GM18870 (cell line): ENCODE data around the gene PRR7.

Experiments used
- ATAC-seq: cut with Tn5 transposase; IDR thresholded peaks from one replicate; pipeline ENCODE4 v1.9.1; 2021; ENCODE audit warnings: moderate library complexity; ENCODE audit not compliant: unreplicated experiment

PRR7 gene

DNA sequence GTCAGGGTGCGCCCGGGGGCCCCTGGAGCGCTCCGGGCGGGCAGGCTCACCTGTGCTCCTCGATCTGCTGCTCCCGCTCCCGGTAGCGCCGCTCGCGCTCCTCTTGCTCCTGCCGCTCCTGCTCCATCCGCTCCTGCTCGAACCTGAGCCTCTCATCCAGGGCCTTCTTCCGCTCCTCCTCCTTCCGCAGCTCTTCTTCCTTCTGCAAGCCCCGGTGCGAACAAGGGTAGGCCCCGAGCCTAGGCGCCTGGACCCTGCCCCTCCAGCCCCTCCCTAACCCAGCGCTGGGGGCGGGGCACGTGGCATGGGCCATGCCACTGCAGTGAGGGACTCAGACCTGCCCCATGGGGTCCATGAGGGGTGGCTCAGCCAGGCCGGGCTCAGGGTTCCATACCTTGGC, 20.2 kb downstream of the PRR7 start:
- ATAC-seq: no peak

DNA sequence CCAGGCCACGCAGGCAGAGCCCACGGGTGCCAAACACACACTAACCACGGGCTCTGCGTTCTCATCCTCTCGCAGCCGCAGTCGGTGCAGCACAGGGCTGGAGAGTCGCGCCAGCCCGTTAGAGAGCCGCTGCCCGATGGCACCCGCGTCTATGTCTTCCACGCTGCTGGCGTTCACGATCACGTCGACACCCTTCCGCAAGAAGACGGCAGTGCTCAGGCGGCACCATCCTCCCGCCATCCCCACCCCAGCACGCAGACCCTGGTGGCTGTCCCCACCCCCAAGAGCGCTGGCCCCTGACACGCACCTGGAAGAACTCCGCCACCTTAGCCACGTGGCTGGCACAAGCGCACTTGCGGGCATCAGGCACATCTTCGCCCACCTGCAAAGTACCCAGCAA, 20.8 kb downstream of the PRR7 start:
- ATAC-seq: no peak

DNA sequence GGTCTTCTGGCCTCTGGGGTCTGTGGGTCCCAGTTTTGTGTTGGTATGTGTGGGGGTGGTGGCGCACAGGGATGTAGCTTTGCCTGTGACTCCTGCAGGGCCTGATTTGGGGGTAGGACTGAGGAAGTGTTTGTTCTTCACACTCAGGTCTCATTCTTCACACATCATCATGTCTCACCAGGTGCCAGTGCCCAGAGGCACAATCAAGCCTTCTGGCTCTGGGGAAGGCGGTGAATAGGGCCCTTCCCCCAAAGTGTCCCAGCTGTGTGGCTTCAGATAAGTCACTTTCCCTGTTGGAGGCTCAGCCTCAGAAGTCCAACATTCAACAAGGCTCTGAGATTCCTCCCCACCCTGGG, 21.7 kb downstream of the PRR7 start:
- ATAC-seq: no peak

DNA sequence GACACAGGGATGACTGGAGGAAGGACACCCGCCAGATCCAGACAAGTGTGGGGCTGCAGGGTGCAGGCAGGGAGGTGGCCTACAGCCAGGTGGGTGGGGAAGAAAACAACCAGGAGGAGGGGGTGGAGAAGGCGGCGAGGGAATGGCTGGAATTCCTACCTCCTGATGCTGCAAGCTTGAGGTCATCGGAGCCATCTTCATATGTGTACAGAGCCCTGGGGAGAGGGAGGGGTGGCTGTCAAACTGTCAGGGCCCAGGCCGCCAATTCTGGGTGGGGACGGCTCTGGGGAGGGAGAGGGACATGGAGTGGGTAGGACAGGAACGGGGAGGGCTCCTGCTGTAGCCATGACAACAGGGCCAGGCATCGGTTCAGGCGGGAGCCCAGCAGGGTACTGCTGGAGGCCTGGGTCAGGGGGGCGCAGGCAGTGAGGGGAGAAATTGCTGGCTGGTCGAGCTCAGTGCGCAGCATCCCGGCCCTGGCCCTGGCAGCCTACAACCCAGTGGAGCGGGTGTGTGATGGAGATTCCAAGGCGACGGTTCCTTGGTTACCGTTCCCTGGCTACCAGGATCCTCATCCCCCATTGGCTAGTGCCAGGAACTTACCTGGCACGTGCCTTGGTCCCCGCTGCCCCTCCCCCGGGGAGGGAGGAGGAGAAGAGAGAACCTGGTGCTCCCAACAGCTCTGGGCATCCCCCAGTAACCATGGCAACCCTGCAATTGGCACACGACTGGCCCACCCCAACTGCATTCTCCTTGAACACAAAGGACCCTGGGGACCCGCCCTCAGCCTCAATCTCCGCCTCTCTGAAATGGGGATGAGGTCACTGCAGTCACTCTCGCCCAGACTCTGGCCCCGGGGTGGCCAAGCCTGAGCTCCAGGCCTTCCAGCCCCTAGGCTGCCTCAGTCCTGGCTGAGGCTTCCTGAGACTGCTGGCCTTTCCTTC, 22.3 kb downstream of the PRR7 start:
- no peak for ATAC-seq

DNA sequence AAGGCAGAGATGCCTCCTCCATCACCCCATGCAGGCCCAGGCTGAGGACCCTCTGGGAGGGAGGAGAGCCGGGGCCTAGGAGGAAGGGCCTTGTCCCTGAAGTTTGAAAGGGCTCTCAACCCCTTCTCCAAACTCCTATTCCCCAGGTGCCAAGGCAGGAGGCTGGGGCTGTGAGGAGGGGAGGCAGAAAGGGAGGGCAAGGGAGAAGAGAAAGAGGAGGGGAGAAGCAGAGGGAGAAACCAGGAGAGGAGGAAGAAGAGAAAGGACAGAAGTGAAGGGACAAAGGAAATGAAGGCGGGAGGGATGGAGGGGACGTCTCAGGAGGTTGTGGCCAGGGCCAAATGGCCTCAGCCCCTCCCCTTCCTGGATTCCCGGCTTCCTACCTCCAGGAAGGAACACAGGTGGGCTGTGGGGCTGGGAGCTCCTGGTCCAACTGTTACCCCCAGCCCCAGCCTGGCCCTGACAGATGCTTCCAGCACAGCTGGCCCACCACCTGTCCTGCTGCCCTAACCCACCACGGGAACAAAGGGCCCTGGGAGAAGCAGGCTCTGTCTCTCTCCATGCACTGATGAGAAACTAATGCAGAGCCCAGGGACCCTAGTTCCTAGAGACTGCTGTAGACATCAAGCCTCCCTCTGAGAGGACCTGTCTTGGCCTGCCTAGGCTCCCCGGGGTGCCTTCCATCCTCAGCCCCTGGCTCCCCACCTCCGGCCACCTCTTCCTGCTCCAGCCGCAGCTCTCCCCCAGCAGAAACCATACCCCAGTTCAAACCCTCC, 23.3 kb downstream of the PRR7 start:
- ATAC-seq: no peak

DNA sequence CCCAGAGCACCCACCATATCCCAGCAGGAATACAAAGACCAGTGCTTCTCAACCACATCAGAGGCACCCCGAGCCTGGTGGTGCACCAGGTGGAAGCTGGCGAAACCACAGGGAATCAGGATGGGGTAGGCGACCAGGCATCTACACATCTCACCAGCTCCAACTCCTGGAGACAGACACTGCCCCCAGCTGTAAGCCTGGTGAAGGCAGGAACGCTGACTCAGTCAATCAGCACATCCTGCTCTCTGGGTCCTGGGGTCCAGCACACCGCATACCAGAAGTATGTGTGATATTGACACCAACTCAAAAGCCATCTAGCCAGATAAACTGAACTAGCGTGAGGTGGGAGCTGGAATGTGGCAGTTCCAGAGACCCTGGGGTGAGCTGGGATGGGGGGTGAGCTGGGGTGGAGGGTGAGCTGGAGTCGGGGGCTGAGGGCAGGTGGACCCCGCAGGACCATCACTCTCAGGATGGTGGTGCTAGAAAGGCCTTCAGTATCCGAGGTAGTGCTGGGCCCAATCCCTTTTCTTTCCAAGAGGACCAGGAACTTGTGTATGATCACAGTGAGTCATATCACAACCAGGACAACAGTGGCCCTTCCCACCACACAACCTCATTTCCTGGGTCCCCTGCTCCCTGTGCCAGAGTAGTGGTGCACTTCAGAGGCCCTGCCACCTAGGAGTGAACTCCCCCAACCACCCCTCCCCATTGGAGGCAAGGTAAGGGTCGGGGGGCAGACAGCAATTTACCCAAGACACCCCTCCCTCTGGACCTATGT, 24.3 kb downstream of the PRR7 start:
- no peak for ATAC-seq

DNA sequence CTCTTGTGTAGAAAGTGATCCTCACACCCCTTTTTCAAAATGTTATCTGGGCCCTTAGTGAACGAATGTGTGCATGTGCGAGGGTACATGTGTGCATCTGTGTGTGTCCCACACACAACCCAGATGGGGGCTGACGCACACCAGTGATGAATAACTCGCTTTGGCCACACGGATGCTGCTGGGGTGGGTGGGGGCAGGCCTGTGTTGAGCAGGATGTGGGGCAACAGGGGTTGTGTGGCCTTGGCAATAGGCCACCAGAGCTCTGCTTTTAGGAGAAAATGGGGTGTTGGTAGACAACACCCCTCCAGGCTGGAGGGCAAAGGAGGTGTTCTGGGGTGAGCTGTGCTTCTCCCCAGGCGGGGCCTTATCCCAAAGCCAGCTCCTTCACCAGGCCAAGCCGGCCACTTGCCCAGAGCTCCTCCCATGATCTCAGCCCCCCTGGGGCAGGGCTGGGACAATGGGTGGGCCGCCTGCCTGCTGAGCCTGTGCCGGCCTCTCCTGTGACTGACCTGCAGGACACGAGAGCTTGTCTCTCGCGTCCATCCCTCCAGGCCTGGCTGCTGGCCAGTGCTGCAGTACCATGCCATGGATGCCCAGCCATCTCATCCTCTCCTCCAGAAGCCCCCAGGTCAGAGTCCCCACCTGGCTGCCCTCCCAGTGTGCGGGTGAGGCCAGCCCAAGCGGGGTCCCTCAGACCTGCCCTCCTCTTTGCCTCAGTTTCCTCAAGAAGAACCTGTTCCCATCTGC, 25.2 kb downstream of the PRR7 start:
- no peak for ATAC-seq

DNA sequence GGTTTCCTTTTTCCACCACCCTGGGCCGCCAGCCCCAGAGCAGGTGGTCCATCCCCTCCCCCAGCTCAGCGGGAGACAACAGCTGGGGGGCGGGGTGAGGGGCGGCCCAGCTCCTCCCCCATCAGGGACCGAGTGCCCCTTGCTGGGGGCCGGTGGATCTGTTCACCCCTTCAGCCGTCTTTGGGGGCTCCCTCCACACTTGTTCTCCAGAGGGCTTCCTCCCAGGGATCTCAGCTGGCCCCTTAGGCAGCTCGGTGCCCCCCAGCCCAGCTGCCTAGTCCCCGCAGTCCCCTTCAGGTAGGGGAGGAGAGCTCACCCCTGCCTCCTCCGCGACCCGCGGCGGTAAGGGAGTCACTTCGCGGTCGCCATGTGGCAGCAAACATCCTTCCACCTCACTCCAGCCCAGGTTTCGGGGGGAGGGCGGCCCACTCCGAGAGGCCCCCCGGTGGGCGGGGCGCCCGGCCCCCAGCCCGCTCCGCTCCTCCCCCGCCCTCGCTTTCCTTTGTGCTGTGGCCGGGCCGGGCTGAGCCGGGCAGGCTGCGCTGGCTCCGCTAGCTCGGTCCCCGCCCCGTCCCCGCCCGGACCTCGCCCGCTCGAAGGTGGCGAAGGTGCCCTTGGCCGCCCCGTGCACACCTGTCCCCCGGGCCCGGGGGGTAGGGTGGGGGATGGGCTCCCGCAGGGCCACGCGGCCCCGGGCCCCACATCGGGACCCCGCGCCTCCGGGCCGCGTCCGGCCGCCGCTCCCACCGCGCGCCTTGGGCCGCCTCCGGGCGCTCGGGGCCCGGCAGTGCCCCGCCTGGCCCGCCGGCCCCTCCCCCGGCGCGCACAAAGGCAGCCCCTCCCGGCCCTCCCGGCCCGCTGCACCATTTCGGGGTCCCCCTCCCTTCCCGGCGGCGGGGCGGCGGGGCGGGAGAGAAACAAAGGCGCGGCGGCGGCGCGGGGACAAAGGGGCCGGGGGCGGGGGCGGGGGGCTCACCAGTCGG, 26.1 kb downstream of the PRR7 start:
- ATAC-seq: no peak

DNA sequence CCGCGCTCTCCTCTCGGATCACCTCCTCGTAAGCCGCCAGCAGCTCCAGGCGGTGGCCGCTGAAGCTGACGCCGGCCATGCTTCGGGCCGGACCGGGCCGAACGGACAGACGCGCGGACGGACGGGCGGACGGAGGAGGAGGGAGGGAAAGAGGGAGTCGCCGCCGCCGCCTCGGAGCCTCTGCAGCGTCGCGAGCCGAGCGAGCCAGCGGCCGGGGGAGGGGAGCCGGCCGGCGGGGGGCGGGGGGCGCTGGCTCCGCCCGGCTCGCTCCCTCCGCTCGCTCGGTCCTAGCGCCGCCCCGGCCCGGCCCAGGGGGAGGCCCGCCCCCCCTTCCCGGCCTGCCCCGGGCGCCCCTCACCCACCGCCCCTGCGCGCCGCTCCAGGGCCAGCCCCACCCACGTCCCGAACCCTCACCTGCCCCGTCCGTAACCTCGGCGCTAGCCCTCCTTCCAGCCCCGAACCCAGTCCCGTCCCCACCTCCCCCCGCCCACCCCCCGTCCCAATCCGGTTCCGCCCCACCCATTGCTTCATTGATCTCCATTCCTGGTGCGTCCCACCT, 26.9 kb downstream of the PRR7 start, which contains the start of gene DBN1:
Gene DBN1 (minus strand): TSS at position 192 of the 559 bp plus-strand sequence. CDS start 113 bp downstream, at position 79.
- ATAC-seq: no peak

DNA sequence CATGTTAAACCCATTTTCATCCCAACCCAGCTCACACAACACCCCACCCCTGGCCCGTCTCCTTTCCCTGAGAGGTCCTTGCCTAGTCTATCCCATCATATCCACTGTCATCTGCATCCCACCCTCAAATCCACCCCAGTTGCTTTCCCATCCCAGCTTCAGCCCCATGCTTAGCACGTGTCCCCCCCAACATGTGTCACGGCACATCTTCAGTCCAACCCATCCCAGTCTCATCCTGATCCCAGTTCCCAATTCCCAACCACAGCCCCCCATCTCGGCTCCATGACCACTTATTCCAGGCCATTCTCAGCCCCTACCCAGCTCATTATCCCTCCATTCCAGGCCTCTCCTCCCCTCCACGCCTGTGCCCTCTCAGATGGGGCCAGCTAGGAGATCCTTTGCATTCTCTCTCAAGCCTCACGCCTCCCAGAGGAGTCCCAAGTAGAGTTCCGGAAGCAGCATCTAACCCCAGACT, 27.4 kb downstream of the PRR7 start:
- no peak for ATAC-seq

DNA sequence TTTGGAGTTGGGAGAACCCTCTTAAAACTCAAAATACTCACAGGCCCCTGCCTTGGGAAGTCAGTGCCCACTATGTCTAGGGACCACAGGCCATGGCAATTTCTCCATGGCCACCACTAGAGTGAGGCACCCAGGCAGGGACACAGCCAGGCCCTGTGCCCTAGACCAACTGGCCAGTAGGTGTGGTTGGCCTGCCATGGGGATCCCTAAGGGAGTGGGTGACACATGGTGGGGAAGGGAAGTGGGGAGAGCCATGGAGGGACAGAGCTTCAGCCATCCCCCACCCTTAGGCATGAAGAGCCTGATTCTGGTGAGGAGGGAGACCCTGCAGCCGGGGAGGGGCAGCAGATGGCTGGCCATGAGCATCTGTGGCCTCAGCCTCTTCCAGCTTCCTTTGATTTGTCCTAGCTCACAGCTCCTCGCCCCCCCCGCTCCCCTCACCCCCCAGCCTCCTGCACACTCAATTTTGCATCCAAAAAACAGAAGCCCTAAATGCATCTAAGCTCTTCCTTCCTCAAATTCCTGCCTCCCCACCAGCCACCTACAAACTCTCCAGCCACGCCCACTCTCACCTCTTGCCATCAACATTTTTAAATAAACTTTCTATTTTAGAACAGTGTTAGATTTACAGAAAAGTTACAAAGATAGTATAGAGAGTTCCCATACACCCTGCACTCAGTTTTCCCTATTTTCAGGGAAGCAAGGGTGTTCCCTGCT, 28.4 kb downstream of the PRR7 start:
- no peak for ATAC-seq

DNA sequence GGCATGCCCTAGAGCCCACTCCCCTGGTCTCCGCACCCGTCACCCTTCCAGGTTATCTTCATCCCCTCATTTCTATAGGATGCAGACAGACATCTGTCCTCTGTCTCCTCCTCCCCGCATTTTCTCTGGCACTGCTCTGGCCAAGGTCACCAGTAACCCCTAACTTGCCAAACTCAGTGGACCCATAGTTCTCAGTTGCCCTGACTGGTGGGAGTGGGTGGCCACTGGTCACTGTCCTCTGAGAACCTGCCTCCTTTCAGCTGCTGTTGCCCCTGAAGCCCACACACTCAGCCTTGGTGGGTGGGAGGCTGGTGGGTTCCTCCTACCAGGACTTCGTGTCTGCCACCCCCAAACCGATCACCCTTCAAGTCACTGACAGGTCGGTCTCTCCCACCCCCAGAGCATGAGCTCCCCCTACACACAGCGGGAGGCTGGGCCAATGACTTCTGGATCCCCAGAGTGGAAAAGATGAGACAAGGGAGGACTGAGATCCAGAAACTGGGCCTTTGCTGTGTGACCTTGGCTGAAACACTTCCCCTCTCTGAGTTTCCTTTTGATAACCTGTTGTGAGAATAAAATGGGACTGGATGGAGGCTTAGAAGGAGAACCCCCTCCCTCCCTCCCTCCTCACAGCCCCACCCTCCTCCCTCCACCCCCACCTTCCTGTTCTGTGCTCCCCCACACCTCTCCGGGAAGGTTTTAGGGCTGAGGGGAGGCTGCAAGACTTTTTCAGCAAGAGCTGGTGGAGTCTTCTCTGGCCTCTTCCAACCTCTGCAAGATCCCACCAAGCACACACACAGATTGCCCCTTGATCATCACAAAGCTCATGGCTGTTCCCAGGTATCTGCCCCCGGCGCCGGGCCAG, 29.2 kb downstream of the PRR7 start:
- ATAC-seq: no peak

DNA sequence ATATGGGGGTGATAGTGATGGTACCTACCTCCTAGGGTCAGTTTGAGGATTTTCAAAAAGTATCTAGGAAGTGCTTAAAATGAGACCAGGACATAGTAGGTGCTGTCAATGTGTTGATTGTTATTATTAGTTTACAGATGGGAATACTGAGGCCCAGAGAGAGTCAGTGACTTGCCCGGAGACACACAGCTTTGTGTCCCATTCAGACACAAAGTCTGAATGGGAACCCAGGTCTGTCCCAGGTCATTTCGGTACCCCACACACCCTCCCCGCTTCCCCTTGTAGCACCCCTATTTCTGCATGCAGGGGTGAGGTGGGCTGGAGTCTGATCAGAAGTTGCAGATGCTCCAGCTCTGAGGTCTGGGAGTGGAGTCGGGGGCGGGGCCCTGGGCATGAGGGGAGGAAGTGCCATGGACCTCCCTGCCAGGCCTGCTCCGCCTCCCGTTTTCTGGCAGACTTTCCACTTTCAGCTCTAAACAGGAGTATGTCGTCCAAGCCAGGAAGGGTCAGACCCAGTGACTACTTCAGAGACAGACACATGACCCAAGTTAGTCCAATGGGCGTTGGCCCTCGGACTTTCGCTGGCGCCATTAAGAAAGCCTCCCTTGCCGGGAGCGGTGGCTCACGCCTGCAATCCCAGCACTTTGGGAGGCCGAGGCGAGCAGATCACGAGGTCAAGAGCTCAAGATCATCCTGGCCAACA, 30.1 kb downstream of the PRR7 start:
- ATAC-seq: no peak

DNA sequence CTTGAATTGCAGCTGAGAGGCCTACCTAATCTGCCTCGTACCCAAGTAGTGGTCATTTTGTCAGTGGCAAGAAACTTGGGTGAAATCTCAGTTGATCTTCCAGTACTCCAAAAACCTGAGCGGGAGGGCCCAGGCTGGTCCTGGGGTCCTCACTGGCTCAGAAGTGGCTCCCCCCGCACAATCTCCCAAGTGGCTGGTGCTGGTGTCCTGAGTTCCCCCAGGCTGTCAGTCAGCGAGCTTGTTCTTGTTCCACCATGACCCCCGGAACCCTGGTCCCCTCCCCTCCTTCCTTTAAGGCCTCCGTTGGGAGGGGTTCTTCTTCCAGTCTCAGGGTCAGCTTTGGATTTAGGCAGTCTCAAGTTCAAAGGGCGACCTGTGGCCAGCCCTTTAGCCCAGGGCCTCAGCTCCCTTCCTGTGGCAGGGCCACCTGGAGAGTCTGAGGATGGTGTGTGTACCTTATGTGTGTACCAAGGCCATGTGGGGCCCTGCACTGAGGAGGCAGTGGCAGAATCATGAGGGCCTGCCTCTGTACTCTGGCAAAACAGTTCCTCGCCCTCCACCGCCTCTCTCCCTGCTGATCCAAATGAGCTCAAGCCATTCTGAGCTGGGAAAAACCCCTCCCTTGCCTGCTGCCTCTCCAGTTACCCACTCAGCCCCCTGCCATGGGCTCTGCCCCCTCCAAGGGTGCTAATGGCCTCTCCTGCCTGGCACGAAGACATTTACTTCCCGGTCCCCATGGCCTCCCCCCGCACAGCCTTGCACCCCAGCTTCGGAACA, 31.3 kb downstream of the PRR7 start:
- ATAC-seq: no peak

DNA sequence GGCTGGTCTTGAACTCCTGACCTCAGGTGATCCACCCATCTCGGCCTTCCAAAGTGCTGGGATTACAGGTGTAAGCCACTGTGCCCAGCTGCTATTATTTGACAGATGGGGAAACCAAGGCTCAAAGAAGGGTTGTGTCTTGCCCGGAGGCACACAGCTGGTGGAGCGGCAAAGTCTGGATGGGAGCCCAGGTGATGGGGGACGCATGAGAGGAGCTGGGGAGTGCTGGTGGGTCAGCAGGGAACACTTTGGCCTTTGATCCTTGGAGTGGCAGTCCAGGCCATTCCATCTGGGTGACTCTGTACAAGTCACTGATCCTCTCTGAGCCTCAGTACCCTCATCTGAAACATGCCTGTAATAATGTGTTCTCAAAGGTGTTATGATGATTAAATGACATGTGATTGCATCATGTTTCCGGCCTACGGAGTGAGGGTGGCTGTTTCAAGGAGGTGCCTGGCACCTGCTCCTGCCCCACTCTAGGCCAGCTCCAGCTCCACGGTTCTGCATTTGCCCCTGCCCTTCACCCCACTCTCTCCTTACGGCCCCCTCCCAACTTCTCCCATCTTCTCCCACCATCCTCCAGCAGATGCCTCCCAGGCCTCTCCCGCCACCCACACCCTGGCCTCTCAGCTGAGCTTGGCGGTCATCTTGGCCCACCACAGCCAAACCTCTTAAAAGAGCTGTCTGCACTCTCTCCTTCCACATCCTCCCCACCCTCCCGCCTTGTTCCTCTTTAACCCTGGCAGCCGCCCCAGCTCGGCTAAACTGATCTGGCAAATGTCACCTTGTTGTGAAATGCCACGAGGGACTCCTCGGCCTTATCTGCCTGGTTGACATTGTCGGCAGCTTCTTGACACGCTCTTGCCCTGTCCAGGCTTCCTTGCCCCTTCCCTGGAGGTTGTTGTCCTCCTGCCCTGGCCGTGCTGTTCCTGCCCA, 32.4 kb downstream of the PRR7 start:
- ATAC-seq: no peak
